Activated CD4-positive, alpha-beta T cell treated with anti-CD3 and anti-CD28 coated beads for 36 hours (primary cell): ENCODE results near the gene RAB27A. TPM values are rescaled to one million over a fixed set of nuclear protein-coding genes. Genes with fewer than 3 reads are reported as not detected.
"Not testable (repeated sequence)": the region's sequence is repeated elsewhere in the genome, so short reads cannot be mapped to it uniquely, and the experiment has no call there.

Experiments
- ATAC-seq: fragments of 200-7000 bp; cut with Tn5 transposase; one replicate; pipeline ENCODE4 v1.10.0; 2021; ENCODE audit warnings: mild to moderate bottlenecking, moderate library complexity
- CTCF ChIA-PET: fragments of 350-600 bp; sonication (Branson Sonifier 250); formaldehyde crosslinking; loops from one replicate; lab custom pipeline; 2021; ENCODE audit warnings: antibody characterized with exemption; lab: Charles Lee
- POLR2A ChIA-PET: fragments of 350-600 bp; sonication (Branson Sonifier 250); formaldehyde crosslinking; loops from one replicate; lab custom pipeline; 2021; ENCODE audit warnings: antibody characterized with exemption, inconsistent platforms; lab: Charles Lee
- DNase-seq: peaks from one replicate; pipeline ENCODE4 v3.0.0-alpha.2; 2020
- H3K27ac Mint-ChIP-seq: one replicate; pipeline ENCODE4 v1.8.0; 2021; ENCODE audit warnings: mixed read lengths
- H3K27me3 Mint-ChIP-seq: one replicate; pipeline ENCODE4 v1.8.0; 2021; ENCODE audit warnings: mixed read lengths
- H3K36me3 Mint-ChIP-seq: one replicate; pipeline ENCODE4 v1.8.0; 2021; ENCODE audit warnings: low read depth, mixed read lengths
- H3K4me1 Mint-ChIP-seq: one replicate; pipeline ENCODE4 v1.8.0; 2021; ENCODE audit warnings: mixed read lengths
- H3K4me3 Mint-ChIP-seq: one replicate; pipeline ENCODE4 v1.8.0; 2021; ENCODE audit warnings: mild to moderate bottlenecking, moderate library complexity, mixed read lengths
- H3K9me3 Mint-ChIP-seq: one replicate; pipeline ENCODE4 v1.8.0; 2021; ENCODE audit warnings: low read depth, mixed read lengths
- intact Hi-C, 2 experiments: fragments of 100-400 bp; cut with DNase I in 1 of 2; cut with micrococcal nuclease in 1 of 2; formaldehyde crosslinking; loops; one replicate each; pipeline versions ENCODE4 v1.14.2 to v1.15.1; 2022 to 2024; cut with DNase I, micrococcal nuclease
- total RNA-seq, 2 experiments: library from RNA; stranded (reverse); gene quantifications; one replicate each; pipeline ENCODE4 v1.2.3, GENCODE V29; 2021

Gene RAB27A
- total RNA-seq, 2 experiments from 2014 or later: 111 to 129 TPM

DNA sequence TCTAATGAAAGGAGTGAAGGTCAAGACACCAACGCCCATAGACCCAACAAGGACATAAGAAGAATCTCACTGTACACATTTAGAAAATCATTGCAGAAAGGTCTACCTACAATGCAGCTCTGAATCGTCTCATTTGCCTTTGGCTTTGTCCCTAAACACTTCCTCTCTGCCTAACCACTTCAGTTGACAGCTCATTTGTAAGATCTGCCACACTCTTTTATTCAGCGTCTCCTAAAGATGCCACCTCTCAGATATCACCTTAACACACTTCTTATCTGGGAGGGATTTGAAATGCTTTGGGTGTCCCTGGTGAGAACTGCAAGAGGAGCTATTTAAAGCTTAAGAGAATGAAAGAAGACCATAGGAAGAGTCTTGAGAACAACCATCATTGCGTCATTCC is 38.7 kb downstream of the RAB27A start:
- intact Hi-C loops: no loop called here
- Mint-ChIP-seq H3K9me3 (no peaks in the 10 kb centered on the region), H3K4me1 (peaks cover 76% of the 10 kb centered on the region), H3K27me3 (no peaks in the 10 kb centered on the region), H3K27ac (peak overlapping the region; percentile 62), H3K4me3 (no peak overlapping the region), H3K36me3 (peaks cover 59% of the 10 kb centered on the region)
- ChIA-PET POLR2A (no interaction called here), CTCF (interaction anchor here (1.0 to 1.5 kb wide), 4 partner anchors 8 to 40 kb away, joined by 3 to 4 read pairs (median 3); no protein-coding TSS in a partner anchor)
- ATAC-seq (no peak), DNase-seq (no peak)

DNA sequence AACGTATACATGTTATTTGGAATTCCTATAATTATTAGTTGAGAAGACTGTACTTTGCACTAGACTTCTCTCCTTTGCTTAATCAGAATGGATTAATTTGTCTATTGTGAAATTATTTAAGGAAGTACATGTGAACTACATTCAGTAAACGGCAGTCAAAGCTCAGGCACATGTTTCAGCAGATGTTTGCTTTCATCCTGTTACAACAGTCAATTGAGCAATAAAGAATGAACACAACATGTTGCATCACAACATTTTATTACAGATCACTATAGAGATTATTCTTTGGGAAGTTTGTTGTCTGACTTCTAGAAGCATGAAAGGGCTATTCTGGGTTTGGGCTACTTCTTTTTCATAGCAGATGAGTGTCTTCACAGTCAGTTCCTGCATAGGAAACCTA is 39.2 kb downstream of the RAB27A start:
- no peaks in the 10 kb centered on the region for H3K9me3 Mint-ChIP-seq
- DNase-seq (no peak), ATAC-seq (no peak)
- ChIA-PET CTCF (interaction anchor here (1.2 to 1.5 kb wide), 4 partner anchors 12 to 41 kb away, joined by 3 read pairs; no protein-coding TSS in a partner anchor), POLR2A (no interaction called here)
- intact Hi-C loops: no loop called here
- peaks cover 54% of the 10 kb centered on the region for H3K36me3 Mint-ChIP-seq
- H3K4me3 Mint-ChIP-seq: no peak overlapping the region
- H3K4me1 Mint-ChIP-seq: peaks cover 70% of the 10 kb centered on the region
- H3K27me3 Mint-ChIP-seq: no peaks in the 10 kb centered on the region
- H3K27ac Mint-ChIP-seq: peak overlapping the region; percentile 62

DNA sequence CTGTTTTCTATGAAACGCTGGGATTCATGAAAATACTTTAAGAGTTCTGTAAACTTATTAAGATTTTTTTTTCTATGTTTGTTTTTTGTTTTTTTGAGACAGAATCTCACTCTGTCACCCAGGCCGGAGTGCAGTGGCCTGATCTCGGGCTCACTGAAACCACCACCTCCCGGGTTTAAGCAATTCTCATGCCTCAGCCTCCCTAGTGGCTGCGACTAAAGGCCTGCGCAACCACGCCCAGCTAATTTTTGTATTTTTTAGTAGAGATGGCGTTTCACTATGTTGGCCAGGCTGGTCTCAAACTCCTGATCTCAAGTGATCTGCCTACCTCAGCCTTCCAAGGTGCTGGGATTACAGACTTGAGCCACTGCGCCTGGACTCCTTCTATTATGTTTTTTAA is 39.7 kb downstream of the RAB27A start:
- H3K4me3 Mint-ChIP-seq, H3K9me3 Mint-ChIP-seq, H3K27me3 Mint-ChIP-seq, ATAC-seq, H3K27ac Mint-ChIP-seq, POLR2A ChIA-PET, DNase-seq: not testable (repeated sequence)
- CTCF ChIA-PET: interaction anchor here (1.4 to 1.5 kb wide), 3 partner anchors 11 to 32 kb away, joined by 3 read pairs; no protein-coding TSS in a partner anchor
- peaks cover 70% of the 10 kb centered on the region for H3K4me1 Mint-ChIP-seq
- H3K36me3 Mint-ChIP-seq: peaks cover 51% of the 10 kb centered on the region
- intact Hi-C loops: loop anchor here in 1 of 2 experiments (2.0 kb wide), 1 partner anchor 25 kb away; no protein-coding TSS in a partner anchor

DNA sequence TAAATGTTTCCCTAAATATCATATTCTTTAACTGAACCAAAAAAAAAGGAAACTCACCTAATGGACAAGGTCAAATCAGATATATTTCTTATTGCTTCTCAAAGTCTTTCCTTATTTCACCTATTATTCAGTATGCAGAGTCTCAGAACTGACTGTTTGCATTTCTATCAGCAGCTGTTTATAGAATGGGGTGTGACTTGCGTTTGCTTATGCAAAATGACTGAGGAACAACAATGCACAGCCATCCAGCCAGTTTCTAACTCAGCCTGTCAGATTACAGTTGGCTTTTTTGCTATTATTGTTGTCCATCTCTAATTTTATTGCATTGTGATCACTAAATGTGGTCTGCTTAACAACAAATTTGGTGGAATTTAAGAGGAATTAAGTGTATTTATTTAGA is 40.7 kb downstream of the RAB27A start:
- intact Hi-C loops: loop anchor here in 1 of 2 experiments (2.0 kb wide), 1 partner anchor 24 kb away; no protein-coding TSS in a partner anchor
- Mint-ChIP-seq H3K4me1 (peaks cover 68% of the 10 kb centered on the region), H3K4me3 (no peak overlapping the region), H3K36me3 (peaks cover 55% of the 10 kb centered on the region), H3K27ac (no peak overlapping the region), H3K9me3 (no peaks in the 10 kb centered on the region), H3K27me3 (no peaks in the 10 kb centered on the region)
- ATAC-seq: no peak
- POLR2A ChIA-PET: no interaction called here
- CTCF ChIA-PET: interaction anchor here (1.4 kb wide), 1 partner anchor 10 kb away, joined by 3 read pairs; no protein-coding TSS in a partner anchor
- no peak for DNase-seq

DNA sequence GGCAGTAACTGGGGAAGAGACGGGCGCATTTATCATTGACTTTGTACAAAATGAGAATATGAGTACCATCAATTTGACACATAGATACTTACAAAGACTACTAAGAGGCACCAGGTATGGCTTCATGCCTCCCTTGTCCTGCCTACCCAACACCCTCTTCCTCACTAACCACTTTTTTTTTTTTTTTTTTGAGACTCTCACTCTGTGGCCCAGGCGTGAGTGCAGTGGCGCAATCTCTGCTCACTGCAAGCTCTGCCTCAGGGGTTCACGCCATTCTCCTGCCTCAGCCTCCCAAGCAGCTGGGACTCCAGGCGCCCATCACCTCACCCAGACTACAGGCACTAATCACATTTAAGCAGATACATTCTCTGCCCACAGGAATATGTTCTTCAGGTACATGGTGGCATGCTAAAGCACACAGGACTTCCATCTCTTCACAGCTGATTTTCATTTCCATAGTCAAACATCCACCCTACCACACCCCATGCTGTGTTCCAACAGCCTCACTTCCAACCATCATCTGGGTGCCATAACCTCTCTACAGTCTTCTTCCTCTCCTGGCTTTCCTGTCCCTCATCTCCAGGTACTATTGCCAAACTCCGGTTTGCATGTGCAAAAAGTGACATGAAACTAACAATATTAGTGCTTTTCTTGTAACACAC is 41.7 kb downstream of the RAB27A start:
- intact Hi-C loops: loop anchor here in 1 of 2 experiments (2.0 kb wide), 1 partner anchor 23 kb away; no protein-coding TSS in a partner anchor
- DNase-seq (no peak), ATAC-seq (peak; percentile 42)
- CTCF ChIA-PET: interaction anchor here (0.7 to 1.2 kb wide), 2 partner anchors 8 to 40 kb away, joined by 3 to 6 read pairs; no protein-coding TSS in a partner anchor
- Mint-ChIP-seq H3K9me3 (no peaks in the 10 kb centered on the region), H3K36me3 (peaks cover 55% of the 10 kb centered on the region), H3K4me3 (no peak overlapping the region), H3K27me3 (no peaks in the 10 kb centered on the region), H3K4me1 (peaks cover 66% of the 10 kb centered on the region), H3K27ac (peak overlapping the region; percentile 25)
- POLR2A ChIA-PET: interaction anchor here (1.0 kb wide), 1 partner anchor 19 kb away, joined by 4 read pairs; no protein-coding TSS in a partner anchor

DNA sequence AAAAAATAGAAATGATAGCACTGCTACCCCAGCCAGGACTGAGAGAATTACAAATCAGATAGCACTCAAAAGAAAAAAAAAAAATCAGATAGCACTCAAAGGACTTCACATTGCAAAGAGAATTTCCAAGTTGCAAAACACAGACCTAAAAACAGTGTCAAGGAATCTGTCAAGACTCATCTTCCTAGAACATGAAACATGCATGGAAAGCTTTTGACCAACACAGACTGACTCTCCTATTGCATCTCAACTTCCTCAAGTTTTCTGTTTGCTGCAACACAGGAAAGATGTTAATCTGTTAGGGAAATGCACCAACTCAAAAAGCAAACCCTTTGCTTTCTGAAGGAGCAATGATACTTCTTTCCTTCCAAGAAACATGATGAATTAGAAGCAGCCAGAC is 42.3 kb downstream of the RAB27A start:
- CTCF ChIA-PET: interaction anchor here (0.7 to 1.2 kb wide), 3 partner anchors 8 to 40 kb away, joined by 3 to 6 read pairs (median 3); no protein-coding TSS in a partner anchor
- peaks cover 57% of the 10 kb centered on the region for H3K36me3 Mint-ChIP-seq
- no peaks in the 10 kb centered on the region for H3K9me3 Mint-ChIP-seq
- DNase-seq (no peak), ATAC-seq (no peak)
- H3K4me3 Mint-ChIP-seq: no peak overlapping the region
- peaks cover 66% of the 10 kb centered on the region for H3K4me1 Mint-ChIP-seq
- POLR2A ChIA-PET: interaction anchor here (0.6 to 1.0 kb wide), 2 partner anchors 20 to 26 kb away, joined by 4 read pairs; no protein-coding TSS in a partner anchor
- no peaks in the 10 kb centered on the region for H3K27me3 Mint-ChIP-seq
- intact Hi-C loops: no loop called here
- H3K27ac Mint-ChIP-seq: peak overlapping the region; percentile 55

DNA sequence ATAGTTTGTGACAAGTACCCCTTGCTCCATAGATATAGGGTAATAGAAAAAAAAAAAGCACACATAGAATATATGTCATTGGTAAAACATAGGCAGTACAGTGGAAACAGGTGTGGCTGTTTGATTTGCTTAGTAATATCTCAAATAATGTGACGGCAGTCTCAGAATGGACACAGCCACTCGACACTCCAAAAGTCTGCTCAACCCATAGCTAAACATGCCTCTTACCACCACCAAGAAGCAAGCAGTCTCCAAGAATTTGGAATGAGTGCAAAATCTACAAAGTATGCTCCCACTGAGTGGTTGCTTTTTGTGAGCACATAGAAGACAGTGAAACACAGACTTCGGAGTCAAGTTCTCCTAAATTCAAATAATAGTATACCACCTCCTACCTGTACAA is 43.0 kb downstream of the RAB27A start:
- Mint-ChIP-seq H3K27ac (no peak overlapping the region), H3K4me1 (peaks cover 65% of the 10 kb centered on the region), H3K36me3 (peaks cover 50% of the 10 kb centered on the region), H3K9me3 (no peaks in the 10 kb centered on the region), H3K27me3 (no peaks in the 10 kb centered on the region), H3K4me3 (no peak overlapping the region)
- intact Hi-C loops: no loop called here
- ATAC-seq (no peak), DNase-seq (no peak)
- POLR2A ChIA-PET: interaction anchor here (0.6 kb wide), 2 partner anchors 25 to 643 kb away, joined by 4 to 5 read pairs; no protein-coding TSS in a partner anchor
- CTCF ChIA-PET: interaction anchor here (1.0 to 1.2 kb wide), 2 partner anchors 9 to 19 kb away, joined by 3 to 6 read pairs; no protein-coding TSS in a partner anchor

DNA sequence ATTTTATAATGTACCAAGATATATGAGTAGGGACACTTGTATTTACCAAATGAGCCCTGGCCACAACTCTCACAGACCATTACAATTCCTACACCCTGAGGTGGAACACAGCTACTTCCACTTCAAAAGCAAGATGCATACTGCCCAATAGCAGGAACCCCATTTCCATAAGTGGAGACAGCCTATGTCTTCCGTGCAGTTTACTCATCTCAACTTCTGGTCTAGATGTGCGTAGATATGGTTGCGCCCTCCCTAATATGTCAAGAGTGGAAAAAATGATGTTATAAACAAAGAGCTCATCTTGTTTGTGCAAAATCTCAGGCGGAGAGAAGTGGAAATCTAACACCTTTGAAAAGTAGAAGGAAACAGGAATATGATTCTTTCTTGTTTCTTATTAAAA is 44.6 kb downstream of the RAB27A start:
- H3K4me3 Mint-ChIP-seq: no peak overlapping the region
- H3K4me1 Mint-ChIP-seq: peaks cover 64% of the 10 kb centered on the region
- CTCF ChIA-PET: interaction anchor here (0.6 to 1.2 kb wide), 3 partner anchors 26 to 43 kb away, joined by 3 read pairs; no protein-coding TSS in a partner anchor
- peak overlapping the region; percentile 84 for H3K27ac Mint-ChIP-seq
- H3K27me3 Mint-ChIP-seq: no peaks in the 10 kb centered on the region
- DNase-seq: no peak
- peak; percentile 64 for ATAC-seq
- no peaks in the 10 kb centered on the region for H3K9me3 Mint-ChIP-seq
- peaks cover 44% of the 10 kb centered on the region for H3K36me3 Mint-ChIP-seq
- POLR2A ChIA-PET: interaction anchor here (0.7 to 1.0 kb wide), 2 partner anchors 23 to 36 kb away, joined by 3 to 4 read pairs; no protein-coding TSS in a partner anchor
- intact Hi-C loops: no loop called here

DNA sequence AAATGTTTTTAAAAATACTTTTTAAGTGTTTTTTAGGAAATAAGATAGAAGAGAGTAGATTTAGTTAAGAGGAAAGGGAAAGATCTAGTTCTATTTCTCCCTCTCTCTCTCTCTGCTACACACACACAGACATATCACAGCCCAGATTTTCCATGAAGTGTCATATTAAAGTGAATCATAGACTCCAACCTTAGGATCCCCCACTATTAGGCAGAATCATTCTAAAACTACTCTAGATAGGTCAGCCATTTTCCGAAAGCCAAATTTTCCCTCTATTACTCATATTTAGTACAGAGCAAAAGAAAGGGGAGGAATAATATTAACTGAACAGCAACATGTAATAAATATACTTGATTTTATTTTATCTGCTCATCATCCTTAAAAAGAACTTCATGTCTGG is 47.7 kb downstream of the RAB27A start:
- ATAC-seq (peak; percentile 33), DNase-seq (no peak)
- H3K27me3 Mint-ChIP-seq: no peaks in the 10 kb centered on the region
- intact Hi-C loops: loop anchor here (1.0 to 2.0 kb wide), 3 partner anchors 35 to 47 kb away; partner anchors contain the start of gene RAB27A (in 1 of the 2)
- H3K36me3 Mint-ChIP-seq: peaks cover 40% of the 10 kb centered on the region
- POLR2A ChIA-PET: no interaction called here
- peak overlapping the region; percentile 88 for H3K27ac Mint-ChIP-seq
- H3K4me1 Mint-ChIP-seq: peaks cover 78% of the 10 kb centered on the region
- H3K9me3 Mint-ChIP-seq: no peaks in the 10 kb centered on the region
- no peak overlapping the region for H3K4me3 Mint-ChIP-seq
- CTCF ChIA-PET: no interaction called here

DNA sequence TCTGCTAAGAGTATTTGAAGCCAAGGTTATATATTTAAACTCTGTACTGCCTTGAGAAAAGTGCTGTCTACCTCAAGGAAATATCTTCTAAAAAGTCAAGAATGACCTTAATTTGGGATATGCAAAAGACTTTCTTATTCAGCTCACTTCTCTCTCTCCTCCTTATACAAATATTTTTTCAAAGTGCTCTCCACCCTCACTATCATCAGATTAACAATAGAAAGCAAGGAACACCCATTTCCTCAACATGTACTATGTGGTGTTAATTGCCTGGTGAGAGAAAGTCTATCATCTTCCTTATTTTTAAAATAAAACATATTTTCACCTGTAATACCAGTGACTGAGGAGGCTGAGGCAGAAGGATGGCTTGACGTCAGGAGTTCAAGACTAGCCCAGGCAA is 48.4 kb downstream of the RAB27A start:
- no peaks in the 10 kb centered on the region for H3K27me3 Mint-ChIP-seq
- no peak overlapping the region for H3K4me3 Mint-ChIP-seq
- DNase-seq (no peak), ATAC-seq (no peak)
- POLR2A ChIA-PET: interaction anchor here (1.0 kb wide), 1 partner anchor 36 kb away, joined by 3 read pairs; no protein-coding TSS in a partner anchor
- peak overlapping the region; percentile 97 for H3K27ac Mint-ChIP-seq
- peaks cover 38% of the 10 kb centered on the region for H3K36me3 Mint-ChIP-seq
- intact Hi-C loops: loop anchor here in 1 of 2 experiments (2.0 kb wide), 1 partner anchor 48 kb away; the partner anchor contains the start of gene RAB27A
- H3K4me1 Mint-ChIP-seq: peaks cover 75% of the 10 kb centered on the region
- CTCF ChIA-PET: interaction anchor here (1.0 to 1.5 kb wide), 2 partner anchors 13 to 27 kb away, joined by 4 read pairs; no protein-coding TSS in a partner anchor
- H3K9me3 Mint-ChIP-seq: no peaks in the 10 kb centered on the region
